GM12875 (cell line): ENCODE results near the gene UFD1.

ENCODE experiments used
- H3K4me3 ChIP-seq: one replicate; pipeline ENCODE4 v1.5.1; 2011; ENCODE audit warnings: low read depth, low read length, control low read depth
- TF ChIP-seq, protein P1 (sequence below): IDR thresholded peaks from 2 replicates; pipeline ENCODE4 v1.5.1; 2011; ENCODE audit warnings: low read depth, mild to moderate bottlenecking, control low read depth, inconsistent platforms, low read length, moderate library complexity, borderline replicate concordance; ENCODE audit not compliant: insufficient read depth

Gene UFD1

GRCh38 chr22:19419086-19419463, 59.9 kb downstream of the UFD1 start:
- TF ChIP-seq, protein P1, sequence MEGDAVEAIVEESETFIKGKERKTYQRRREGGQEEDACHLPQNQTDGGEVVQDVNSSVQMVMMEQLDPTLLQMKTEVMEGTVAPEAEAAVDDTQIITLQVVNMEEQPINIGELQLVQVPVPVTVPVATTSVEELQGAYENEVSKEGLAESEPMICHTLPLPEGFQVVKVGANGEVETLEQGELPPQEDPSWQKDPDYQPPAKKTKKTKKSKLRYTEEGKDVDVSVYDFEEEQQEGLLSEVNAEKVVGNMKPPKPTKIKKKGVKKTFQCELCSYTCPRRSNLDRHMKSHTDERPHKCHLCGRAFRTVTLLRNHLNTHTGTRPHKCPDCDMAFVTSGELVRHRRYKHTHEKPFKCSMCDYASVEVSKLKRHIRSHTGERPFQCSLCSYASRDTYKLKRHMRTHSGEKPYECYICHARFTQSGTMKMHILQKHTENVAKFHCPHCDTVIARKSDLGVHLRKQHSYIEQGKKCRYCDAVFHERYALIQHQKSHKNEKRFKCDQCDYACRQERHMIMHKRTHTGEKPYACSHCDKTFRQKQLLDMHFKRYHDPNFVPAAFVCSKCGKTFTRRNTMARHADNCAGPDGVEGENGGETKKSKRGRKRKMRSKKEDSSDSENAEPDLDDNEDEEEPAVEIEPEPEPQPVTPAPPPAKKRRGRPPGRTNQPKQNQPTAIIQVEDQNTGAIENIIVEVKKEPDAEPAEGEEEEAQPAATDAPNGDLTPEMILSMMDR, result no peak
- H3K4me3 ChIP-seq, result no peak overlapping the region

DNA sequence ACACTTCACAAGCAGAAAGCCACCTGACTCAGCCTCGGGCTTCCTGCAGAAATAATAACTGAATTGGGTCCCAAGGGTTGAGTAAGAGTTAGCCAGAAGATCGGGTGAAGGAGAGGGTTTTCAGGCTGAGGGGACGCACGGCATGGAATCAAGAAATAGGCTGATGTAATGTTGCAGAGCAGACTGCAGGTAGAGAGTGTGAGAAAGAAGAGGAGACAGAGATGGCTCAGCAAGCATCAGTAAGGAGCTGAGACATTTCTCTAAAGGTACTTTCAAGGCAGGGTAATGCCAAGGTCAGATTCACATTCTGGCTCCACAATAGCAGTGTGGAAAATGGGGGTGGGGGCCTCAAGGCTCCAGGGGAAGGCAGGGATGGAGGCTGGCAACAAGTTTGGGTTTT, 66.1 kb downstream of the UFD1 start:
- TF ChIP-seq, protein P1, result no peak
- H3K4me3 ChIP-seq, result no peak overlapping the region

- no peak overlapping the region for H3K4me3 ChIP-seq
- TF ChIP-seq, protein P1, result no peak
These were observed 66.5 kb downstream of the UFD1 start for GRCh38 chr22:19412478-19412877.

DNA sequence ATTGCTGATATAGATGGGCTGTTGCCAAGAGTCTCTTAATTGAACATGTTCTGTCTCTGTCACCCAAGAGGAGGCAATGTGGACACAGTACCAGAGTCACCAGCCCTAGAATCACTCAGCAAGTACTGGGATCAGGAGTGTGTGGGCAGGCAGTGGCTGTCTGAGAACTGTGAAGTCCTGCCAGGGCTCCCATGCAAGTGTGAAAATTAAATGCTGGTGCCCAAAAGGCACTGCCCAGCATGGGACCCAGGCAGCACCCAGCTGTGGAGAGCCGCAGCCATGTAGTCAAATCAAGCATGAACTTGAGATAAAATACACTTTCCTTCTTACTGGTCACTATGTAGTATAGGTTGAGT, 67.3 kb downstream of the UFD1 start:
- H3K4me3 ChIP-seq, result no peak overlapping the region
- TF ChIP-seq, protein P1, result no peak

GRCh38 chr22:19410941-19411689, 67.9 kb downstream of the UFD1 start:
- TF ChIP-seq, protein P1, result no peak
- H3K4me3 ChIP-seq, result no peak overlapping the region

GRCh38 chr22:19407649-19408606, 71.1 kb downstream of the UFD1 start:
- TF ChIP-seq, protein P1, result no peak
- no peak overlapping the region for H3K4me3 ChIP-seq
